Cortex of kidney (tissue), 1 donor: Measurements from ENCODE around the gene SLC12A6.
A peak's percentile ranks its signal among the peaks of the same experiment; 100 is the strongest.

Experiments
- DNase-seq: peaks from one replicate; lab custom pipeline; 2025; lab: John Stamatoyannopoulos, UW

SLC12A6 gene

GRCh38 chr15:34259566-34259965 is 78.0 kb downstream of the SLC12A6 start:
- DNase-seq: no peak

DNA sequence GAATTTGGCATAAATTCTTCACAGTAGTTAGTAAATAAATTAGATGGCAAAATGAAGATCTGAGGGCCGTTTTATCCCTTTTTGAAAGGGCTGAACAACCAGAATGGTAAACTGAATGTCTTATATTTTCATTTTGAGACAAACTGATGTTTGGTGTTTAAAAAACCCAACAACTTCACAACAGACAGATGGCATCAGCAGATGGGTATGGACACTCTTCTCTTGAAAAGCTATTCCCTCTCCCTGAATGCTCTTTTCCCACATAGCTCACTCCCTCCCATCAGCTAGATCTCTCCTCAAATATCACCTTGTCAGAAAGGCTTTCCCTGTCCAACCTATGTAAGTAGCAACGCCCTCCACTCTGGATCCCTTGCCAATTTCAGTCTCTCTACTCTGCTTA is 79.4 kb downstream of the SLC12A6 start:
- DNase-seq: no peak

GRCh38 chr15:34252545-34252944 is 85.0 kb downstream of the SLC12A6 start:
- DNase-seq: no peak

GRCh38 chr15:34248190-34248589 is 89.4 kb downstream of the SLC12A6 start:
- DNase-seq: no peak

GRCh38 chr15:34246276-34246976 is 91.2 kb downstream of the SLC12A6 start:
- no peak for DNase-seq

DNA sequence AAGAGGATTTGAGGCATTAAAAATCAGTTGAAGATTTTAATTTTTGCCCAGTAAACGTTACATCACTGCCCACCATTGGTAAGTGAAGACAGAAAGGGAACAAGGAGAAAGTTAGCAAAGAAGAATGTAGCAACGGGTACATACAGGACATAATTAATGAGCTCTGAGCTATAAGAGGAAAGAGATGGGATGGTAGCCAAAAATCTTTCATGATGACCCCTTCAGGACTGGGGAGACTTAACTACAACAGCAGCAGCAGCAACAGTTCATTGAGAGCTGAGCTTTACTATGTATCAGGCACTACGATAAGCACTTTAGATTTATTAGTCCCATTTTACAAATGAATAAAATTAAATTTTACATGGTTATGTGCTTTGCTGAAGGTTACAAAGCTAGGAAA is 94.4 kb downstream of the SLC12A6 start:
- DNase-seq: no peak

GRCh38 chr15:34242331-34242710 is 95.3 kb downstream of the SLC12A6 start:
- DNase-seq: no peak

DNA sequence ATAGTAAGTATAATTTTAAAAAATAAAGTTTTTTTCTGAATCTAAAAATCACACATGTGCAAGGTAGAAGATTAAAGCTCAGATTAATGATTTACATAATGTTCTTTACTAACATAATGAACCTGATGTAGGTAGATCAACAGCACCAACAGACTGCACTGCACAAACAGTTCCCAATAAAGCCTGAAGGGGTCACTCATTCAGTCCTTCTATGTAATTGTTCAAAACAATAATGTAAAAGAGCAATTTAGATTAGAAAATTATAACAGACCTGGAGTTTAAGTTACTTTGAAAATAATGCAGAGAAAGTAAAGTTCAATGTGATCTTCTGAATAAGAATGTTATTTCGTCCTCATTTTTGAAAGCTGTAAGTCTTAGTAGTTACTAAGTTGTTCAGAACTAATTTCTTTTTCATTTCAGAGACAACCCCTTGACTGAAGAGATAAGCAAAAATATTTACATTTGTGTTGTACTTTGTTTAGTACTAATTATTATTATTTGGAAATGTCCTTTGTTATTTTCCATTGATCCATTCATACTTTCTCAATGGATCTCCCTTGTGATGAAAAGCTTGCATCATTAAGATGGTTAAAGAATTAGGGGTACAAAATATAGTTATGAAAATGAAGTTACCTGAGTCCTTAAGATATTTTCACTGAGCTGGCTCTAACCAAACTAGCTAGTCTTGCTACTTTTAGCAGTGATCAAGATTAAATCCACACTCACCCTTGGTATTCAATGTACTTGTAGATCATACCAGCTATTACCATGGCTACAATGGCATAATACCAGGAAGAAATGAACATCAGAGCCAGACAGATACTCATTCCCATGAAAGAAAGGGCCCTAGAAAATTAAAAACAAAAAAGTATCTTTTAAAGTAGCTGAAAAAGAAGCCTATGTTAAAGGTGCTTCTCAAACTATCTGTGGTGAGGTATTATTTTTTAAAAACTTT is 95.9 kb downstream of the SLC12A6 start:
- DNase-seq: no peak

DNA sequence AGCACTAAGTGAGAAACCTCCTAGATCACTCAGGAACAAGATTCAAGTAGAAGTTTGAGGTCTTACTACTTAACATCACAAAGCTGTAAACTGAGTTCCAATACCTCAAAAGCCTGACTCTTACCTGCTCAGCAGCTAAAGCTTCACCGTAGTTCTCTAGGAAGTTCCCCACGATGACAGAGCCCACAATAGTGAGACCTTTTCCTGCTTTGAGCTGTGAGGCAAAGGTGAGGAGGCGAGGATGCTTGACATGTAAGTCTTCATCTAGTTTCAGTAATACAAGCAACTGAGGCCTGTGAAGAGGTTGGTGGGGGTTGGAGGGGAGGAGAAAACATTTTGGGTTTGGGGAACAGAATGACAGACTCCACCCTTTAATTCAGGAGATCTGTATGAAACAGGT is 97.0 kb downstream of the SLC12A6 start:
- DNase-seq: no peak

- DNase-seq: no peak
These were observed 98.3 kb downstream of the SLC12A6 start for GRCh38 chr15:34239151-34239808.

- no peak for DNase-seq
These were observed 104.0 kb downstream of the SLC12A6 start for GRCh38 chr15:34233614-34234013.

DNA sequence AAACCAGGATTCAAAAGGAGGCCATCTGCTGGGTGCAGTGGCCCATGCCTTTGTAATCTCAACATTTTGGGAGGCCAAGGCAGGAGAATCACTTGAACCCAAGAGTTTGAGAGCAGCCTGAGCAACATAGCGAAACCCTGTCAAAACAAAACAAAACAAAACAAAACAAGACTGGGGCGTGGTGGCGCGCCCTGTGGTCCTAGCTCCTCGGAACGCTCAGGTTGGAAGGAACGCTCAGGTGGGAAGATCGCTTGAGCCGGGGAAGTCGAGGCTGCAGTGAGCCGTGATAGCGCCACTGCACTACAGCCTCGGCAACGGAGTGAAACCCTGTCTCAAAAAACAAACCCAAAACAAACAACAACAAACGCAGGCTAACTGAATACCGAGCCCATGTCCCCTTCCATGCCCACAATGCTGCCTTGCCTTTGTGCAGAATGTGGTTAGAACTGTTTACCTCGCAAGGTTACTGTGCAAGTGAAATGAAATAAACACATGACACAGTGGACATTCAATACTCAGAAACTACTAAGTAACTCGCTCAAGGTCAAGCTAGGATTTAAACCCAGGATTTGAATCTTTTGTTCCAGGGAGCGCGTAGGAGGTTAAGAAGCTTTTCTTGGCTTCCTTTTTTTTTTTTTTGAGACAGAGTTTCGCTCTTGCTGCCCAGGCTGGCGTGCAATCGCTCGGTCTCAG is 113.5 kb downstream of the SLC12A6 start:
- no peak for DNase-seq

DNA sequence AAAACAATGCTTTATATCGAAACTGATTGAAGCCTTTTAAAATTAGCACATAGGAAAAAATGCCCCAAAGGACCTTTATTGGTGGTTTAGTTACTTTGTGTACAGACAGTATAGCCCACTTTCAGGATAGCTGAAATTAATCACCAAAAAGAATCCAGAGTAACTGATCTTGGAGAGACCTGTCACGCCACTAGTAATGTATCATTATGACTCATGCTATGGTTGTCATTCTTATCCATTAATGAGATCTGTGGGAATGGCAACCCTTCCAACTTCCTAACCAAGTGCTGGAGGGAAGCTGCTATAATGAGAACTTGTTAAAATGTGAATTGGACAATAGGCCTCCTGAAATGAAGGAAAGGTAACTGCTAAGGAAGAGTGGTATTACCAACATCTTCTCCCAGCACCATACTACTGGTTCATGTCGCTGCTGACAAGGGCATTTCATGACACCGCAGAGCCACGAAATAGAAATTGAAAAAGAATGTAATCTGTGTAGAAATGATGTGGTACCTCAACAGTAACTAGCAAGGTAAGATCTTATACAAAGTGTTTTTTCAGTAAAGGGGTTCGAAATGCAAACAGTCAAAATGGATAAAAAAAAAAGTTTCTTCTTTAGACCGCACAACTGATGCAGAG is 119.9 kb downstream of the SLC12A6 start:
- DNase-seq: no peak

- DNase-seq: no peak
These were observed 120.9 kb downstream of the SLC12A6 start for GRCh38 chr15:34216527-34217270.

- no peak for DNase-seq
These were observed 123.4 kb downstream of the SLC12A6 start for GRCh38 chr15:34214135-34214534.

DNA sequence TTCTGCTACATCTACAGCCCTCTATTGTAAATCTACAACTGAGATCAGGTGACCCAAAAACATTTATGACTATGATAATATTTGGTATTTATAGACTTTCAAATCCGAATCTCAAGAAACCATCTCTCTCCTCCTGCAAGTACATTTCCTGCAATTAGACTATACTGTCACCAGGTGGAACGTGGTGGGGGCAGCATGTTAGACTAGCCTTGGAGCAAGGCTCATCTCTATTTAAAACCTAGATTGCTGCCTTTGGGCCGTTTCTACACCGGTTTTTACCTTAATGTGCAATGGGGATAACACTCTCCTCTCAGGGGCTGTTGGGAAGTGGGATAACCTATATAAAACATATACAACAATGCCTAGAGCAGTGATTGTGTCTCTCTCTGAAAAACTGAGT is 123.9 kb downstream of the SLC12A6 start:
- DNase-seq: no peak

DNA sequence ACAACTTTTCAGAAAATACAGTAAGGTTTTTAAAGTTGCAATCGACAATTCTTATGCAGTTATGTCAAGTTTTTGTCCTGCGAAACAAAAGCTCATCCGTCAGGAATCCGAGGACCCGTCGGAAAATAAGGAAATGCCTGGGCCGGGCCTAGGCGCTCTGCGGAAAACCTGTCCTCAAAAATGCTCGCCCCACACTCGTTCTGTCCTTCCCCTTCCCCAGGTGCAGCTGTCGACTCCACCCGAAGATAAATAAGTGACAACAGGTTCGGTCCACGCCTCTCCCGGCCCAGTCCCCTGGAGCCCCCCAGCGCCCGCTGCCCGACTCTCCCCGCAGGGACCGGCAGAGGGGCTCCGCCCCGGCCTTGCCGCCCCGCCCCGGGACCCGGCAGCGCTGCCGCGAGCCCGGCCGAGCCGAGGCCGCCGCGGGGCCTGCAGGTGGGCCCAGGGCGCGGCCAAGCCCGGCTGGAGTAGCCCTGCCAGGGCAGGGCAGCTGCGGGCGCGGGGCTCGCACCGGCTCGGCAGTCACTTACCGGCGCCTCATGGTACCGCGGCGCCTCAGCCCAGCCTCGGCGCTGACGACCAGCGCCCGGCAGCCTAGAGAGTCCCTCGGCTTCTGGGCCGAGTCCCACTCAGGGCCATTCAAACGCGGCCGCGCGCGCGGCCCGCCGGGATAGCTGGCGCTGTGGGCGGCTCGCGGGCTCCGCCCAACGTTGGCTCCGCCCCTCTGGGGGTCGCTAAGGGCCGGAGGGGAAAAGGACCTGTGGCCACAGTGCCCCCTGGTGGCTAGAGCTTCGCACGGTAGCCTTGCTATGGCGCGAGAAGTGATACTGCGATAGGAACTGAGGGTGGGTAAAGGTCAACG is 127.9 kb downstream of the SLC12A6 start, which contains the start of gene KATNBL1:
KATNBL1 (minus strand) TSS at position 676 of the 862 bp plus-strand sequence. CDS start 46,420 bp downstream, outside the sequence.
- peak; percentile 39 for DNase-seq

GRCh38 chr15:34206011-34206410 is 131.6 kb downstream of the SLC12A6 start:
- no peak for DNase-seq

- DNase-seq: no peak
These were observed 133.6 kb downstream of the SLC12A6 start for GRCh38 chr15:34203936-34204335.

- no peak for DNase-seq
These were observed 134.3 kb downstream of the SLC12A6 start for GRCh38 chr15:34203305-34203704.
